ENCODE measurements around the gene ENTHD1. TPM values are rescaled to one million over a fixed set of nuclear protein-coding genes. Genes with fewer than 3 reads are reported as not detected.

Gene ENTHD1
- total and polyA plus RNA-seq, 2 of the 8 experiments (the other 6 are each of a cell fraction or from before 2014, with no cell fraction given), result not detected

DNA sequence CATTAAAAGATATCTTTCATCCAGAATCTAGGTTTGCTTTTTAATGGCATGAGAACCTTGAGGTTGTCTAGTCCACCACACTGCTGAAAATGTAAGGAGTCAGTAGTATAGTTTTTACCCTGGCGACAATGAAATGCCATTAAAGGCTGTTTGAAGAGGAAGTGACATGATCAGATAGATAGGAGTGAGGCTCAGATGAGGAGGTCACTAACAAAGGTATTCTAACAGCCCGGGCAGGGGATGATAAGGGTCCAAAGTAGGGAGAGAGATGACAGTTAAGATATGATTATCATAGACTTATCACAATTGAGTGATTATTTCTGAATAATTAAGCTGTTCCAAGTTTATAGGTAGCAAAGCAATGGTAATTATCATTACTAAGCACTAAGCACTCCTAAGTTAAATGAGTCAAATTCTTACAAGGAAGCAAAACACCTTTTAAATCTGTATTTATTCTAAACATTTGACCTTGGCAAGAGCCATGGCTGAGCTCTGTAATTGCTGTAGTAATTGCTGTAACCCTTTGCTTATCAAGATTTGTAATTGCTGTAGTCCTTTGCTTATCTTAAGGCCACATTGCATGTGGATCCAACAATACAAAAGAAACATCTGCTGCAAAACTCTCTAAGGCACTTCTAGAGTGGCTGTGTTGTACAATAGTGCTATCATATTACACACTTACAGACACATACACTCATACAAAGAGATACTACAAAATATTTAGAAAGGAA lies 92.6 kb downstream of the ENTHD1 start:
- Histone ChIP-seq H3K18ac (ENCODE audit: extremely low read depth, low read length) (no peak overlapping the region), H2BK120ac (replicated peaks; ENCODE audit: low read depth, low read length) (no peak overlapping the region), H3K23me2 (ENCODE audit: low read depth, low read length) (no peaks in the 10 kb centered on the region), H3K14ac (ENCODE audit: insufficient read length) (no peak overlapping the region), H3K9ac (replicated peaks in 1 of 4; ENCODE audit: extremely low read depth in 1 of 4, low read depth in 3 of 4, low read length in 3 of 4) (no peak overlapping the region), H4K91ac (replicated peaks; ENCODE audit: insufficient read length, low read length) (no peak overlapping the region), H3K79me1 (ENCODE audit: low read depth, low read length) (no peaks in the 10 kb centered on the region), H3K56ac (replicated peaks; ENCODE audit: insufficient read length, low read depth, low read length) (no peak overlapping the region), H3K27me3 (replicated peaks in 1 of 4; ENCODE audit: control insufficient read depth in 3 of 4, extremely low read depth in 1 of 4, insufficient read depth in 3 of 4, low read length in 3 of 4) (peaks cover 0 to 1% (median 0%) of the 10 kb centered on the region in 4 experiments; a peak in 1 of 7 replicates), H4K8ac (ENCODE audit: extremely low read depth, insufficient read depth, low read length) (no peak overlapping the region), H3K4me2 (ENCODE audit: insufficient read depth in 1 of 2, low read depth in 2 of 2, low read length in 2 of 2) (no peak overlapping the region), H2AFZ (ENCODE audit: low read length) (no peak overlapping the region), H2BK20ac (ENCODE audit: low read length) (no peak overlapping the region), H4K20me1 (replicated peaks in 1 of 2; ENCODE audit: control insufficient read depth in 1 of 2, insufficient read depth in 2 of 2, low read length in 2 of 2) (no peaks in the 10 kb centered on the region), H3K4me3 (ENCODE audit: extremely low read depth in 1 of 4, insufficient read depth in 2 of 4, low read depth in 3 of 4, low read length in 4 of 4) (no peak overlapping the region), H2AK5ac (ENCODE audit: low read depth, low read length) (no peak overlapping the region), H3K36me3 (ENCODE audit: control insufficient read depth in 2 of 4, insufficient read depth in 4 of 4, low read length in 3 of 4) (no peaks in the 10 kb centered on the region), H3K23ac (ENCODE audit: insufficient read length) (no peak overlapping the region), H3K27ac (ENCODE audit: low read depth, low read length) (no peak overlapping the region), H3K4ac (replicated peaks; ENCODE audit: insufficient read length, low read depth, low read length) (no peak overlapping the region), H2BK12ac (ENCODE audit: low read depth, low read length) (no peak overlapping the region), H3K9me3 (ENCODE audit: insufficient read depth in 2 of 2, low read depth in 1 of 2, low read length in 1 of 2) (peaks cover 0 to 5% of the 10 kb centered on the region in 2 experiments; a peak in 2 of 4 replicates), H2BK5ac (ENCODE audit: low read depth, low read length) (no peak overlapping the region), H4K5ac (ENCODE audit: insufficient read length, low read depth, low read length) (no peak overlapping the region), H2BK15ac (ENCODE audit: low read length) (no peak overlapping the region), H3K4me1 (replicated peaks in 1 of 4; ENCODE audit: control insufficient read depth in 3 of 4, insufficient read depth in 4 of 4, low read length in 3 of 4) (no peaks in the 10 kb centered on the region), H3K79me2 (ENCODE audit: control insufficient read depth in 1 of 2, insufficient read depth in 2 of 2, low read length in 2 of 2) (no peaks in the 10 kb centered on the region)
- WGBS, 2 experiments (ENCODE audit: extremely low coverage in 1 of 2, insufficient coverage in 1 of 2, insufficient read length in 1 of 2, insufficient replicate concordance in 2 of 2, low coverage in 1 of 2, low lambda C conversion rate in 2 of 2, missing lambda C conversion rate in 1 of 2), result 79% methylated on average over 2 of the region's 2 CpGs; no CpG with 5 or more reads in 1 of the 2 experiments
- POLR2A ChIA-PET (ENCODE audit: partially characterized antibody), result no interaction called here
- CTCF ChIA-PET (ENCODE audit: partially characterized antibody), result interaction anchor here (0.5 to 1.3 kb wide), 6 partner anchors 126 to 266 kb away, joined by 3 to 5 read pairs (median 3); no protein-coding TSS in a partner anchor
- FAIRE-seq (no peak), DNase-seq (ENCODE audit: low read depth in 1 of 2, low spot score in 2 of 2) (no peak)
- TF ChIP-seq SP4 (IDR thresholded peaks at IDR 0.05; ENCODE audit: low read length), result no peak
- TF ChIP-seq HDAC6 (IDR thresholded peaks at IDR 0.05; ENCODE audit: low read depth, low read length), result no peak
- TF ChIP-seq NANOG (IDR thresholded peaks at IDR 0.05; ENCODE audit: insufficient read depth, low read depth, low read length, poor library complexity, severe bottlenecking), result no peak
- no peak for TF ChIP-seq JUN (IDR thresholded peaks at IDR 0.05; ENCODE audit: low read depth, low read length)
- no peak for TF ChIP-seq CTBP2 (IDR thresholded peaks at IDR 0.05; ENCODE audit: borderline replicate concordance, insufficient read depth, insufficient read length, low read length)
- TF ChIP-seq SRF (IDR thresholded peaks at IDR 0.05; ENCODE audit: low read depth, low read length), result no peak
- no peak for TF ChIP-seq TAF7 (optimal IDR thresholded peaks at IDR 0.05; ENCODE audit: borderline replicate concordance, low read depth, low read length)
- no peak for TF ChIP-seq HDAC2 (IDR thresholded peaks at IDR 0.05; ENCODE audit: borderline replicate concordance in 1 of 2, low read depth in 2 of 2, low read length in 2 of 2)
- no peak for TF ChIP-seq BACH1 (IDR thresholded peaks at IDR 0.05; ENCODE audit: low read length)
- TF ChIP-seq, protein P1, sequence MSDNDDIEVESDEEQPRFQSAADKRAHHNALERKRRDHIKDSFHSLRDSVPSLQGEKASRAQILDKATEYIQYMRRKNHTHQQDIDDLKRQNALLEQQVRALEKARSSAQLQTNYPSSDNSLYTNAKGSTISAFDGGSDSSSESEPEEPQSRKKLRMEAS (IDR thresholded peaks at IDR 0.05), result no peak
- no peak for TF ChIP-seq EGR1 (IDR thresholded peaks at IDR 0.05; ENCODE audit: borderline replicate concordance, low read depth, low read length)
- TF ChIP-seq POLR2AphosphoS5 (IDR thresholded peaks at IDR 0.05; ENCODE audit: low read depth, low read length), result no peak
- no peak for TF ChIP-seq GTF2F1 (IDR thresholded peaks at IDR 0.05; ENCODE audit: borderline replicate concordance, low read depth, low read length)

Measured in H1 (cell line).